Muscle of arm (tissue), 14 donors: ENCODE results near the gene SUN3. TPM values are rescaled to one million over a fixed set of nuclear protein-coding genes. Genes with fewer than 3 reads are reported as not detected.
A peak's percentile ranks its signal among the peaks of the same experiment; 100 is the strongest.

Experiments
- DNase-seq: peaks from one replicate; pipeline ENCODE4 v3.0.0-alpha.2; 2013
- long read RNA-seq, 11 donors: transcript quantifications; one replicate each; lab custom pipeline, GENCODE V29; 2026
- polyA plus RNA-seq, 12 donors: library from polyadenylated mRNA; unstranded; fragments of 120-200 nt; gene quantifications; one replicate each; pipeline ENCODE4 v1.2.1, GENCODE V29; 2013; ENCODE audit not compliant: insufficient read length in 12 of 12

The SUN3 gene, protein sequence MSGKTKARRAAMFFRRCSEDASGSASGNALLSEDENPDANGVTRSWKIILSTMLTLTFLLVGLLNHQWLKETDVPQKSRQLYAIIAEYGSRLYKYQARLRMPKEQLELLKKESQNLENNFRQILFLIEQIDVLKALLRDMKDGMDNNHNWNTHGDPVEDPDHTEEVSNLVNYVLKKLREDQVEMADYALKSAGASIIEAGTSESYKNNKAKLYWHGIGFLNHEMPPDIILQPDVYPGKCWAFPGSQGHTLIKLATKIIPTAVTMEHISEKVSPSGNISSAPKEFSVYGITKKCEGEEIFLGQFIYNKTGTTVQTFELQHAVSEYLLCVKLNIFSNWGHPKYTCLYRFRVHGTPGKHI
- polyA plus RNA-seq = under 1 TPM in 1 of 12 donors, not detected in 11; 0.24 TPM
- long read RNA-seq, donor 1 = 0 reads
- long read RNA-seq, donor 2 = 0 reads
- long read RNA-seq, donor 3 = 0 reads
- long read RNA-seq, donor 4 = 0 reads
- long read RNA-seq, donor 5 = 0 reads
- long read RNA-seq, donor 6 = 0 reads
- long read RNA-seq, donor 7 = 0 reads
- long read RNA-seq, donor 8 = 0 reads
- long read RNA-seq, donor 9 = 0 reads
- long read RNA-seq, donor 10 = 0 reads
- long read RNA-seq, donor 11 = 0 reads

GRCh38 chr7:48028938-48029337 is at the start of gene SUN3:
Gene SUN3 (minus strand): TSS chr7:48029107. CDS start chr7:48028938, 169 bp downstream.
- no peak for DNase-seq

DNA sequence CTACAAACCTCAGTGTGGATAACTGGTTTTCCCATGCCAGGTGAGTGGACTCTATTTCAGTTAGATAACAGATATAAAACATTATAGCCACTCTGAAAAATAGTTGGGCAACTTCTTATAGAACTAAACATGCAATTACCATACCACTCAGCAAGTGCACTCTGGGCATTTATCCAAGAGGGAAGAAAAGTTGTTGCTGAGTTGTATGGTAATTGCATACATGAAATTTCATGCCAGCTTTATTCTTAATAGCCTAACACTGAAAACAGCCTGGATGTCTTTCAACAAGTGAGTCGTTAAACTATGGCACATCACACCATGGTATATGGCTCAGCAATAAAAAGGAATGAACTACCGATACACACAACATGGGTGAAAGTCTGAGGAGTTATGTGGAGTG is 49.6 kb upstream of the SUN3 start:
- no peak for DNase-seq

GRCh38 chr7:48077423-48077822 is 48.5 kb upstream of the SUN3 start:
- DNase-seq = no peak

GRCh38 chr7:48074204-48074654 is 45.3 kb upstream of the SUN3 start:
- no peak for DNase-seq

DNA sequence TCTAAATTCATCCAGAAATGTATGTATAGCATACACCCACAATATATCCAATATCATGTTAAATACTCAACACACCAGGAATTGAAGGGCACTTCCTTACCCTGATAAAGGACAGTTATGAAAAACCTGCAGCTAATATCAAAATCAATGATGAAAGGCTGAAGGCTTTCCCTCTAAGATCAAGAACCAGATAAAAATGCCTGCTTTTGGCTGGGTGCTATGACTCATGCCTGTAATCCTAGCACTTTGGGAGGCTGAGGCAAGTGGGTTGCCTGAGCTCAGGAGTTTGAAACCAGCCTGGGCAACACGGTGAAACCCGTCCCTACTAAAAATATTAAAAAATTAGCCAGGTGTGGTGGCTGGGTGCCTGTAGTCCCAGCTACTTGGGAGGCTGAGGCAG is 38.6 kb upstream of the SUN3 start:
- DNase-seq = no peak

GRCh38 chr7:48063985-48064384 is 35.1 kb upstream of the SUN3 start:
- no peak for DNase-seq

DNA sequence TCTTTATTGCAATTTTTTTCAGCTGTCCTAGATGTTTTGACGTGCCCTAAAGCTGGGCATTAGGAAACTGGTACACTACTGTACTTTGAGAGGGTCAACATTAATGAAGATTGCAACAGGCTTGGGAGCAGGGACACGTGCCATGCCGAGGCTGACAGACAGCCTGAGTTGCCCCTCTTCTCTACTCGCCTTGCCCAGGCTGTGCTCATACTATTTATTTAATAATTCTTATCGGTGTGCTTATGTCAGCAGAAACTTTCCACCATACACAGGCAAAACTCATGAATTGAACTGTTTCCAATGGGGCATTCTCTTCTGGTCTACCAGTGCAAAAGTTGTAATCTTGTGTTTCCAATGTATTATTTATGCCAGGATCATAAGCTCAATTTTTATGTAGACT is 30.8 kb upstream of the SUN3 start:
- no peak for DNase-seq

DNA sequence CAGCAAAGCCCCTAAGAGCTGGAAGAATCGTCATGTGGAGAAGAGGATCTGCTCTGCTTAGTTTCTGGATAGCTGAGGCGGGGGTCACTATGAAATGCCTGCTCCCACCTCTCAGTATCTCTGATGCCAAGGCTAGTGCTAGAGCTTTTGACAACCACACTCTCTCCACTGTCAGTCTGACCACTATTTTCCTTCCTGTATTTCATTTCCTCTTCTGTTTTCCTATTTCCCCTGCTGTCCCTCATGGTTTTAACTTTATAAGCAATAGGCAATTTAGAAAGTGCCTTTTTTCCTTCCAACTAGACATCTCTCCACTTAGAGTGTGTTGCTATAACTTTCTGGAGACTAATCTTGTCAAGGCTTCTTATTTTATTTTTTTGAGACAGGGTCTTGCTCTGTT is 30.1 kb upstream of the SUN3 start:
- DNase-seq = no peak

DNA sequence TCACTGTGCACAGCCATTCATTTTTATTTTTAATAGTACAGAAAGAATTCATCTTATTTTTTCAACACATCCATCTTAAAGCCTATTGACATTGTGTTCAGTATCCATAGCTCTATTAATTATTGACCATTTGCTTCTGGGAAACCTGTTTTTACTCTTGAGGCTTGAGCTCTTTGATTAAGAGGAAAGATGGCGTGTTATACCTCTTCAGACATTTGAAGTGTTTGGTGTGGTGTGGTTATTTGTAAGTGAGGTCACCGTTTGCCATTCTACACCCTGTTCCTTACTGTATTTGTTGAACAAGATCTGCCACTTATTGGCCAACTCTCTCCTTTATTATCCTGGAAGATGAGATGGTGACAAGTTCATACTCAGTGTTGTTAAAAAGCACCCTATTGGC is 24.8 kb upstream of the SUN3 start:
- no peak for DNase-seq

DNA sequence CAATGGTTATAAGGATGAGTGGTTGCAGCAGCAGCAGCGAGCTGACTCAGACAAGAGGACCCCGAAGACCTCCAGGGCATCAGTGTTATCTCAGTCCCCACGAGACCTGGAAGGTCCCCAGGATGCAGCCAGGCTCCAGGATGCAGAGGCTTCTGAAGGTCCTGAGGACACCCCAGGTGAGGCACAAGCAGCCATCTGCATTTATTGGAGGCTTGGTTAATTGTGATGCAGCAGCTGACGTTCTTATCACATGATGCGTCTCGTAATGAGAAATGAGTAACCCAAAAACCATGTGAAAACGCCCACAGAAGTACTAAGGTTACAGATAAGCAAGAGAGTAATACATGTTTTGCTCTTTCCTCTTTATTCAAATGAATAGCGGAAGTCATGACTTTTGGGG is 23.8 kb upstream of the SUN3 start:
- DNase-seq = no peak

DNA sequence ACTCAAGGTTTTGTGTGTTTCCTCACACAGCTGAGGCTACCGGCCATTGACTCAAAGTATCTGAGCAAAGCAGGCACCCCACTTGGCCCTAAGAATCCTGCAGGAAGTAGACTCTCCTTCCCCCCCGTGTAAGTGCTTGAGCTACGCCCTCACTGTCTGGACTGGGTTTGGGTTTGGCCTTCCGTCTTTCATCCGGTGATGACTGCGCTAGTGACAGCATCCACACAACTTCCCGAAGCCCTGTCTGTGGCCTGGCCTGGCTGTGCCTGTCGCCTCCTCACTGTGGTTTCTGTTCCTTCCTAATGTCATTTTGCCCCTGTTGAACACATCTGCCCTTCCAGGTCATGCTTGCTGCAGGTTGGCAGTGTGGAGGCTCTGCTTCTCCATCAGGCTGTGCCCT is 20.9 kb upstream of the SUN3 start:
- DNase-seq = no peak

GRCh38 chr7:48048113-48048512 is 19.2 kb upstream of the SUN3 start:
- no peak for DNase-seq

- DNase-seq = no peak
Measured at GRCh38 chr7:48046458-48046857, 17.6 kb upstream of the SUN3 start.

DNA sequence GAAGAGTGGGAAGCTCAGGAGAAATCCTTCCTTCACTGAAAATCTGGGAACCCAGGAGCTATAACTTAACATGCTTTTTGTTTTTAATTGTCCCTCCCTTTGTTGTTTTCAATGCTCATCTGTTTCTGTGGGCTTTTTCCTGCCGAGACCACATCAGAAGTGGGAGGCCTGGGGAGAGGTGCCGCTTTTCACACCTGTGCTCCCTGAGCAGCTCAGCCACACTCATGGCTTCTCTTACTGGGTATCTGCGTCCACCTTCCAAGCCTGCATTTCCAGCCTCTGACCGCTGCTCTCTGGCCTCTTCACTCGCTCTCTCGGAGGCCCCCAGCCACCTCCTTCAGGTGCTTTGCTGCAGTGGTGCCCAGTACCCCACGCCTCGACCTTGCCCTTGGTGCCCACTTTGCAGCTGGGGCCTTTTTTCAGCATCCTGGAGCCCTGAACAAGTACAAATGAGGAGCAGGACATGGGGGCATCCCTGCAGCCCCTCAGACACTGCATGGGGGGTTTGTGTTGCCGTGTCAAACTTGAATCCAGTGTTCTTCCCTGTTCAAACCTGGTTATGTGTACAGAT is 16.4 kb upstream of the SUN3 start:
- no peak for DNase-seq

DNA sequence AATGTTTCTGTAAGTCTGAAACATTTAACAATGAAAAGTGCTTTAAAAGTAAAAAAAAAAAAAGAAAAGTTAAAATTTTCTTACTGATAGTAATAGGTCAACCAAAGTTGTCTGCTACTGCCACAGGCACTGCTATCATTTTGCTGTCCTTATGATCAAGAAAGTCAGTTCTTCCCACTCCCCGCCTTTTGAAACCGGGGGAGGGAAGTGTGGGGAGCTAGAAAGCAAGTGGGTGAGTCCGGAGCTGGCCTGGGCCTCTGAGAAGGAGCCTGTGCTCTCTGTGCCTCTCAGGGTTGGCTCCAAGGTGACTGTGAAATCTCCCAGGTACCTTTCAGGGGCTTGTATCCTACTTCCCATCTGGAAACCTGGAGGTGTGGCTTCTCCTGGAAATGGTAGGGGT is 13.7 kb upstream of the SUN3 start:
- no peak for DNase-seq

DNA sequence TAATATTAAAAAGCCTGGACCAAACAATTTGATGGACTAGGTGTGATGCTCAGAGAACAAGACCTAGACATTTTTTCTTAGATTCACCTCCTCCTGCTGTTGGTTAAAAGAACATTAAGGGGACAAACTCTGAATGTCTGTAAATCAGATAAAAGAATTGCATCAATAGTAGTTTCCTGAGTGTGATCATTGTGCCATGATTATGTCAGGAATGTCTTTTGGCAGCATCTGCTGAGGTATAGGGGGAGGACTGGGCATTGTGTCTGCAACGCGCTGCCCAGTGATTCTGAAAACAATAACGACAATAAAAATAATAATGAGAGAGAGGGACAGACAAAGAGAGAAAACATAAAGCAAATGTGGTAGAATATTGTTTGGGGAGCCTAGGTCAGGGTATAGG is 13.3 kb upstream of the SUN3 start:
- no peak for DNase-seq

GRCh38 chr7:48041653-48041970 is 12.7 kb upstream of the SUN3 start:
- no peak for DNase-seq

- no peak for DNase-seq
Measured at GRCh38 chr7:48040944-48041652, 12.2 kb upstream of the SUN3 start.

DNA sequence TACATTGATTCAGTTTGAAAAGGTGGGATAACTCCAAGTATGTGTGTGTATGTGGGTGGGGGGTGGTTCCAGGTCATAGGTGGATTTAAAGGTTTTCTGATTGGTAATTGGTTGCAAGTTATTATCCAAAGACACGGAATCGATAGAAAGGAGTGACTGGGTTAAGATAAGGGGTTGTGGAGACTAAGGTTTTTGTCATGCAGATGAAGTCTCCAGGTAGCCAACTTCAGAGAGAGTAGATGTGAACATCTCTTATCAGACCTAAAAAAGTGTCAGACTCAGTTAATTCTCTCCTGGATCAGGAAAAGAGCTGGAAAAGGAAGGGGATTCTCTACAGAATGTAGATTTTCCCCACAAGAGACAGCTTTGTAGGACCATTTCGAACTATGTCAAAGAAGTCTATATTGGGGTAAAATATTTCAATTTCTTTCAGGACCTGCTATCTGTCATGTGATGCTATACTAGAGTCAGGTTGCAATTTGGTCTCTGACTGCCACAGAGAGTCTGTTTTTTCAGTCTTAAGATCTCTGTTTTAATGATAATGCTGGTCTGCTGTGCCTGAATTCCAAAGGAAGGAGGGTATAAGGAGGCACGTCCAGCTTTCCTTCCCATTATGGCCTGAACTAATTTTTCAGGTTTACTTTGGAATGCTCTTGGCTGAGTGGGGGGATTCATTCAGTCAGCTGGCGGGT is 10.1 kb upstream of the SUN3 start:
- DNase-seq = no peak

DNA sequence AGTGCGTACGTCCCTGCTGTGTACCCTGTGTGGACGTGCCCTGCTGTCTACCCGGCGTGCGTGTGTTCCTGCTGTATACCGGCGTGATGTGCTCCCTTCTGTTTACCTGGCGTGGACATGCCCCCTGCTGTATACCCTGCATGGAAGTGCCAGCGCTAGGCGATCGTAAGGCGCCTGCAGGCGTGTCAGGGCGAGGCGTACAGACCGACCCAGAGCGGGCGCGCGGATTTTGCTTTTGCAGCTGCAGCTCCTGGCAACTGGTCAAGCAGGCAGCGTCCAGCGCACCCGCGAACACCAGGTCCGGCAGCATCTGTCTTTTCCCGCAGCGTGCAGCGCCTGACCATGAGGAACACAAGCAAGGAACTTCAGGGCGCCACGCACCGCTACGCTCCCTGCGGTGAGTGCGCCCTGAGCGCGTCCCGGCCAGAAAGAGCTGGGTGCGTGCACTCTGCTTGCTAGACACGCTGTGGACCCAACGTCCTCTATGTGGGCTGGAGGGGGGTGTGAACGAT is 7.1 kb upstream of the SUN3 start:
- peak; percentile 45 for DNase-seq

GRCh38 chr7:48035301-48035966 is 6.5 kb upstream of the SUN3 start, which contains the start of gene C7orf57:
Gene C7orf57 (plus strand): TSS chr7:48035543. CDS start chr7:48036309, 766 bp downstream.
- peak; percentile 82 for DNase-seq
